Esophagus squamous epithelium (tissue), 4 donors: ENCODE measurements around the gene TXNRD1.
"Not testable (repeated sequence)": the region's sequence is repeated elsewhere in the genome, so short reads cannot be mapped to it uniquely, and the experiment has no call there.

ENCODE experiments used
- POLR2A ChIP-seq, 4 donors: fragments of 450-650 bp; IDR thresholded peaks; one replicate each; pipeline ENCODE4 v1.6.1; 2017; ENCODE audit warnings: antibody characterized with exemption in 4 of 4, mild to moderate bottlenecking in 4 of 4, moderate library complexity in 3 of 4
- TF ChIP-seq, protein P1 (sequence below), 6 experiments: fragments of 450-650 bp in 4 of 6; fragments of 200-600 bp in 2 of 6; sonication (generic) in 2 of 6; IDR thresholded peaks; one replicate each; pipeline ENCODE4 v1.5.1; 2016 to 2019; ENCODE audit warnings: antibody characterized with exemption in 6 of 6, mild to moderate bottlenecking in 4 of 6, moderate library complexity in 4 of 6

DNA sequence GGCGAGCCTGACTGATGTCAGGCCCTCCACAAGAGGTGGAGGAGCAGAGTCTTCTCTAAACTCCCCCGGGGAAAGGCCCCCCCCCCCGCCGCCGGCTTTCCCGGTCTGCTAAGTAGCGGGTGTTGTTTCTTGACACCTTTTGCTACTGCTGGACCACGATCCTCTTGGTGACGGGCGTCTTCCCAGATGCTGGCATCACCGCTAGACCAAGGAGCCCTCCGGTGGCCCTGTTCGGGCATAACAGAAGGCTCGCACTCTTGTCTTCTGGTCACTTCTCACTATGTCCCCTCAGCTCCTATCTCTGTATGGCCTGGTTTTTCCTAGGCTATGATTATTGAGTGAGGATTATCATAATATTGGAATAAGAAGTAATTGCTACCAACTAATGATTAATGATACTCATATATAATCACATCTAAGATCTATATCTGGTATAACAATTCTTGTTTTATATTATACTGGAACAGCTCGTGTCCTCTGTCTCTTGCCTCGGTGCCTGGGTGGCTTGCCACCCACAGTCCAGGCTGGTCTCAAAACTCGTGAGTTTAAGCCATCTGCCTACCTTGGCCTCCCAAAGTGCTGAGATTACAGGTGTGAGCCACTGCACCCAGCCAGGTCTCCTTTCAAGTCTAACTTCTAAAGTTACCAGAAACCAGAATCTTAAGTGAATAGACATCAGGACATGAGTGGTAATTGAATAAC is 78.7 kb downstream of the TXNRD1 start:
- not testable (repeated sequence) for TF ChIP-seq POLR2A (IDR thresholded peaks at IDR 0.05)
- TF ChIP-seq, protein P1, sequence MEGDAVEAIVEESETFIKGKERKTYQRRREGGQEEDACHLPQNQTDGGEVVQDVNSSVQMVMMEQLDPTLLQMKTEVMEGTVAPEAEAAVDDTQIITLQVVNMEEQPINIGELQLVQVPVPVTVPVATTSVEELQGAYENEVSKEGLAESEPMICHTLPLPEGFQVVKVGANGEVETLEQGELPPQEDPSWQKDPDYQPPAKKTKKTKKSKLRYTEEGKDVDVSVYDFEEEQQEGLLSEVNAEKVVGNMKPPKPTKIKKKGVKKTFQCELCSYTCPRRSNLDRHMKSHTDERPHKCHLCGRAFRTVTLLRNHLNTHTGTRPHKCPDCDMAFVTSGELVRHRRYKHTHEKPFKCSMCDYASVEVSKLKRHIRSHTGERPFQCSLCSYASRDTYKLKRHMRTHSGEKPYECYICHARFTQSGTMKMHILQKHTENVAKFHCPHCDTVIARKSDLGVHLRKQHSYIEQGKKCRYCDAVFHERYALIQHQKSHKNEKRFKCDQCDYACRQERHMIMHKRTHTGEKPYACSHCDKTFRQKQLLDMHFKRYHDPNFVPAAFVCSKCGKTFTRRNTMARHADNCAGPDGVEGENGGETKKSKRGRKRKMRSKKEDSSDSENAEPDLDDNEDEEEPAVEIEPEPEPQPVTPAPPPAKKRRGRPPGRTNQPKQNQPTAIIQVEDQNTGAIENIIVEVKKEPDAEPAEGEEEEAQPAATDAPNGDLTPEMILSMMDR (IDR thresholded peaks at IDR 0.05): peak in 2 of 6 experiments; percentile 10 to 29
